Measurements from ENCODE around the gene BTBD9. TPM values are rescaled to one million over a fixed set of nuclear protein-coding genes. Genes with fewer than 3 reads are reported as not detected.

BTBD9 gene
- total and polyA plus RNA-seq, 2 donors (not counting 3 experiments of a cell fraction or from before 2014, with no cell fraction given), result 4.9 to 15.0 TPM

DNA sequence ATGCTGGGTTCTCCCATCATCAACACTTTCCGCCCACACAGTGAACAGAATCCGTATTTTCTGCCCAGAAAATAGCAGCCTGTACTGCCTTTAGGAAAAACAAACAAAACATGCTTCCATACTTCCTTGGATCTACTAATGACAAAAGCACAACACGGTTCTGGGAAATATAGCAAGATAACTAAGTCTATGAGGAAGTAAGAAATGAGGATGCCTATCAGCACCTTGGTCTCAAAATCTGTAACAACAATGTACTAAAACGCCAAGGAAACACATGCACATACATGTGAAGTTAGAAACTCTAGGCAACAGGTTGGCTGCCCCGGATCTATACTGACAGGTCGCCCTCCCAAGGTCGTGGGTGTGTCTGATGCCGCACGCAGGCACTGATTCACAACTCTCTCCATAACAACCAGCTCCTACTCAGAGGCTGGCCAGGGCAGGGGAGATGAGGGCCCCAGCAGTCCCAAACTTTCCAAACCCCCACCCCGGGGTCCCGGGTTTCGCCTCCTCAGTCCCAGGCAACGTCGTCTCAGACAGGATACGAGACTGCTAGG, 710 bp downstream of the BTBD9 start:
- peaks cover 22% of the 10 kb centered on the region for H3K4me1 ChIP-seq (ENCODE audit: control insufficient read depth, extremely low read depth, insufficient read depth, low read length)
- peak overlapping the region; percentile 89 for H3K9ac ChIP-seq (replicated peaks; ENCODE audit: extremely low read depth, insufficient read depth, low read length)
- H3K4me3 ChIP-seq (replicated peaks in 1 of 3; ENCODE audit: insufficient read depth in 1 of 3, low read depth in 1 of 3, low read length in 3 of 3), result peak overlapping the region; percentile 34 to 69 (median 66)
- H3K9me1 ChIP-seq (replicated peaks; ENCODE audit: control insufficient read depth, extremely low read depth, insufficient read depth, low read length), result no peaks in the 10 kb centered on the region
- POLR2A ChIA-PET, result interaction anchor here (0.6 kb wide), 1 partner anchor 58 kb away, joined by 5 read pairs; no protein-coding TSS in a partner anchor
- peak; percentile 50 for DNase-seq (ENCODE audit: low read depth, low spot score)
- no peak for FAIRE-seq
- BruUV-seq (replicated peaks), result TSS peak; percentile 51
- peaks cover 2% of the 10 kb centered on the region for H3K79me2 ChIP-seq (ENCODE audit: control insufficient read depth, insufficient read depth, low read length)
- dilution Hi-C loops (cut with MboI; ENCODE audit: extremely low pct_ligation_motif_present, low sequenced_read_pairs), result no loop called here
- peak overlapping the region; percentile 93 for H3K4me2 ChIP-seq (ENCODE audit: insufficient read depth, low read length)
- no peaks in the 10 kb centered on the region for H3K36me3 ChIP-seq (ENCODE audit: control insufficient read depth in 2 of 2, extremely low read depth in 1 of 2, insufficient read depth in 2 of 2, low read length in 2 of 2)
- H4K20me1 ChIP-seq (replicated peaks; ENCODE audit: control insufficient read depth, extremely low read depth, insufficient read depth, low read length), result no peaks in the 10 kb centered on the region
- no peak for TF ChIP-seq MYC (IDR thresholded peaks at IDR 0.05; ENCODE audit: low read depth, low read length)
- CTCF ChIA-PET, result interaction anchor here (0.9 kb wide), 2 partner anchors 82 to 374 kb away, joined by 3 read pairs; no protein-coding TSS in a partner anchor
- peak overlapping the region; percentile 91 for H3K27ac ChIP-seq (ENCODE audit: insufficient read depth, low read depth, low read length)
- H3K9me3 ChIP-seq (replicated peaks; ENCODE audit: control insufficient read depth, insufficient read depth, low read length), result no peaks in the 10 kb centered on the region
- intact Hi-C loops (cut with micrococcal nuclease), result loop anchor here (2.0 kb wide), 1 partner anchor 66 kb away; no protein-coding TSS in a partner anchor
- H2AFZ ChIP-seq (ENCODE audit: low read depth, low read length), result peak overlapping the region; percentile 69
- no peaks in the 10 kb centered on the region for H3K27me3 ChIP-seq (ENCODE audit: control insufficient read depth in 2 of 2, insufficient read depth in 2 of 2, low read length in 2 of 2)

DNA sequence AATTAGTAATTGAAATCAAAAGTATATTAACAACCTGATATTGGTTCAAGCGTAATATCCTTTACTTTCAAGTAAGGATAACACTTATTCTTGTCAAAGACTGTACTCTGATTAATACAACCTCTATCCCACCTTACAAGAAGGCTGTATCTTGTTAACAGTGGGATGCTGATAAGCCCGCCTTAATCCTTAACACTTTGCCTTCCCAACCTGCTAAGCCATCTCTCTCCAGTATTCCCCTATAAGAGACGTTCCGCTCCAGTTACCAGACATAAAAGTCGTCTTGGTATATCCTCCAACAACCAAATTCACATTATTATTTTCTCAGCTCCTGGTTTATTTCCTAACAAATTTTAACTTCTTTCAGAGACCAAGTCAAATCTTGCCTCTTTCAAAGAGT, 2.0 kb downstream of the BTBD9 start:
- ChIA-PET POLR2A (no interaction called here), CTCF (no interaction called here)
- Histone ChIP-seq H4K20me1 (replicated peaks; ENCODE audit: control insufficient read depth, extremely low read depth, insufficient read depth, low read length) (peaks cover 2% of the 10 kb centered on the region), H3K79me2 (ENCODE audit: control insufficient read depth, insufficient read depth, low read length) (peaks cover 5% of the 10 kb centered on the region), H3K4me1 (ENCODE audit: control insufficient read depth, extremely low read depth, insufficient read depth, low read length) (peaks cover 24% of the 10 kb centered on the region), H3K4me3 (replicated peaks in 1 of 3; ENCODE audit: insufficient read depth in 1 of 3, low read depth in 1 of 3, low read length in 3 of 3) (no peak overlapping the region), H3K9me3 (replicated peaks; ENCODE audit: control insufficient read depth, insufficient read depth, low read length) (no peaks in the 10 kb centered on the region), H3K9ac (replicated peaks; ENCODE audit: extremely low read depth, insufficient read depth, low read length) (no peak overlapping the region), H3K27ac (ENCODE audit: insufficient read depth, low read depth, low read length) (no peak overlapping the region), H3K27me3 (ENCODE audit: control insufficient read depth in 2 of 2, insufficient read depth in 2 of 2, low read length in 2 of 2) (no peaks in the 10 kb centered on the region), H3K9me1 (replicated peaks; ENCODE audit: control insufficient read depth, extremely low read depth, insufficient read depth, low read length) (no peaks in the 10 kb centered on the region), H2AFZ (ENCODE audit: low read depth, low read length) (no peak overlapping the region), H3K36me3 (ENCODE audit: control insufficient read depth in 2 of 2, extremely low read depth in 1 of 2, insufficient read depth in 2 of 2, low read length in 2 of 2) (no peaks in the 10 kb centered on the region), H3K4me2 (ENCODE audit: insufficient read depth, low read length) (no peak overlapping the region)
- FAIRE-seq (no peak), DNase-seq (ENCODE audit: low read depth, low spot score) (no peak)
- no TSS peak for BruUV-seq (replicated peaks)
- dilution Hi-C loops (cut with MboI; ENCODE audit: extremely low pct_ligation_motif_present, low sequenced_read_pairs), result no loop called here
- TF ChIP-seq POLR2AphosphoS5 (IDR thresholded peaks at IDR 0.05; ENCODE audit: insufficient read depth, low read depth, low read length) (no peak), JUN (IDR thresholded peaks at IDR 0.05; ENCODE audit: borderline replicate concordance, insufficient read depth, insufficient read length, low read depth) (no peak), EZH2 (IDR thresholded peaks at IDR 0.05; ENCODE audit: borderline replicate concordance, low read depth, low read length, severe bottlenecking) (no peak), GATA2 (IDR thresholded peaks at IDR 0.05; ENCODE audit: insufficient read depth, insufficient read length, low read depth, low read length) (no peak), FOS (IDR thresholded peaks at IDR 0.05; ENCODE audit: borderline replicate concordance, insufficient read depth, low read length) (no peak), MYC (IDR thresholded peaks at IDR 0.05; ENCODE audit: low read depth, low read length) (no peak), POLR2A (IDR thresholded peaks at IDR 0.05; ENCODE audit: low read depth, low read length) (no peak)
- TF ChIP-seq, protein P1, sequence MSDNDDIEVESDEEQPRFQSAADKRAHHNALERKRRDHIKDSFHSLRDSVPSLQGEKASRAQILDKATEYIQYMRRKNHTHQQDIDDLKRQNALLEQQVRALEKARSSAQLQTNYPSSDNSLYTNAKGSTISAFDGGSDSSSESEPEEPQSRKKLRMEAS (IDR thresholded peaks at IDR 0.05; ENCODE audit: insufficient read depth, insufficient read length), result no peak
- TF ChIP-seq, protein P2, sequence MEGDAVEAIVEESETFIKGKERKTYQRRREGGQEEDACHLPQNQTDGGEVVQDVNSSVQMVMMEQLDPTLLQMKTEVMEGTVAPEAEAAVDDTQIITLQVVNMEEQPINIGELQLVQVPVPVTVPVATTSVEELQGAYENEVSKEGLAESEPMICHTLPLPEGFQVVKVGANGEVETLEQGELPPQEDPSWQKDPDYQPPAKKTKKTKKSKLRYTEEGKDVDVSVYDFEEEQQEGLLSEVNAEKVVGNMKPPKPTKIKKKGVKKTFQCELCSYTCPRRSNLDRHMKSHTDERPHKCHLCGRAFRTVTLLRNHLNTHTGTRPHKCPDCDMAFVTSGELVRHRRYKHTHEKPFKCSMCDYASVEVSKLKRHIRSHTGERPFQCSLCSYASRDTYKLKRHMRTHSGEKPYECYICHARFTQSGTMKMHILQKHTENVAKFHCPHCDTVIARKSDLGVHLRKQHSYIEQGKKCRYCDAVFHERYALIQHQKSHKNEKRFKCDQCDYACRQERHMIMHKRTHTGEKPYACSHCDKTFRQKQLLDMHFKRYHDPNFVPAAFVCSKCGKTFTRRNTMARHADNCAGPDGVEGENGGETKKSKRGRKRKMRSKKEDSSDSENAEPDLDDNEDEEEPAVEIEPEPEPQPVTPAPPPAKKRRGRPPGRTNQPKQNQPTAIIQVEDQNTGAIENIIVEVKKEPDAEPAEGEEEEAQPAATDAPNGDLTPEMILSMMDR (IDR thresholded peaks at IDR 0.05; ENCODE audit: extremely low read depth in 1 of 2, insufficient read depth in 1 of 2, low read depth in 1 of 2, low read length in 2 of 2), result no peak
- intact Hi-C loops (cut with micrococcal nuclease), result loop anchor here (2.0 kb wide), 1 partner anchor 65 kb away; no protein-coding TSS in a partner anchor

Data from endothelial cell of umbilical vein (primary cell).